Heart left ventricle (tissue), 16 donors: Measurements from ENCODE around the gene NELL1. TPM values are rescaled to one million over a fixed set of nuclear protein-coding genes. Genes with fewer than 3 reads are reported as not detected.

ENCODE experiments used
- ATAC-seq, 4 donors: fragments of 200-7000 bp; cut with Tn5 transposase; one replicate each; pipeline ENCODE4 v1.9.1; 2020 to 2022; ENCODE audit warnings: moderate library complexity in 4 of 4, mild to moderate bottlenecking in 3 of 4, moderate number of reproducible peaks in 1 of 4
- DNase-seq, 5 donors: peaks; one replicate each; pipeline ENCODE4 v3.0.0-alpha.2; 2020
- H3K27ac ChIP-seq, 12 donors: fragments of 200-600 bp; sonication (generic) in 4 of 12; one replicate each; pipeline versions ENCODE4 v1.5.0 to v1.8.0; 2016 to 2022; ENCODE audit warnings: mild to moderate bottlenecking in 2 of 12
- H3K27me3 ChIP-seq, 9 donors: fragments of 200-600 bp; sonication (generic) in 2 of 9; one replicate each; pipeline versions ENCODE4 v1.5.1 to v1.8.0; 2016 to 2022; ENCODE audit warnings: mild to moderate bottlenecking in 3 of 9
- H3K36me3 ChIP-seq, 9 donors: fragments of 200-600 bp; sonication (generic) in 2 of 9; one replicate each; pipeline versions ENCODE4 v1.5.0 to v1.8.0; 2018 to 2022; ENCODE audit warnings: mild to moderate bottlenecking in 2 of 9
- H3K4me1 ChIP-seq, 12 donors: fragments of 200-600 bp; sonication (generic) in 4 of 12; one replicate each; pipeline versions ENCODE4 v1.5.0 to v1.8.0; 2016 to 2022; ENCODE audit warnings: mild to moderate bottlenecking in 3 of 12
- H3K4me3 ChIP-seq, 12 donors: fragments of 200-600 bp; sonication (generic) in 4 of 12; one replicate each; pipeline versions ENCODE4 v1.5.0 to v1.8.0; 2017 to 2022; ENCODE audit warnings: mild to moderate bottlenecking in 9 of 12, moderate library complexity in 4 of 12
- H3K9me3 ChIP-seq, 12 donors: fragments of 200-600 bp; sonication (generic) in 4 of 12; one replicate each; pipeline versions ENCODE4 v1.5.0 to v1.8.0; 2016 to 2022; ENCODE audit warnings: mild to moderate bottlenecking in 1 of 12
- POLR2A ChIP-seq, 2 donors: fragments of 450-650 bp; IDR thresholded peaks; one replicate each; pipeline ENCODE4 v1.6.1; 2017; ENCODE audit warnings: antibody characterized with exemption in 2 of 2, mild to moderate bottlenecking in 2 of 2, moderate library complexity in 2 of 2
- WGBS, 4 donors: extraction: QIAGEN DNeasy Blood & Tissue Kit in 2 of 4; methylation state at CpG; one replicate each; pipeline versions ENCODE4 v1.1.5 to v1.1.7; 2013 to 2018; 5-methylcytosine and 5-hydroxymethylcytosine counted together
- intact Hi-C, 10 donors: fragments of 100-400 bp; cut with DNase I; formaldehyde crosslinking; loops; one replicate each; pipeline versions ENCODE4 v1.11.1 to v1.14.2; 2022
- polyA plus RNA-seq, 2 donors: library from polyadenylated mRNA; stranded (reverse); fragments of 200-250 nt; gene quantifications; one replicate each; pipeline ENCODE4 v1.2.3, GENCODE V29; 2013
- total RNA-seq, 9 donors: library from RNA; depleted of rRNA in 2 of 9; stranded (reverse); fragments of >200 nt in 2 of 9; fragmentation: NEBNext Ultra II Directional in 3 of 9; extraction: Animal tissue kit (Norgen Biotek cat#: 25700) in 3 of 9; gene quantifications; one replicate each; pipeline versions ENCODE4 v1.1.0 to v1.2.4, GENCODE V29; 2016 to 2023
- TF ChIP-seq, protein P1 (sequence below), 12 donors: fragments of 200-600 bp; sonication (generic) in 4 of 12; IDR thresholded peaks; one replicate each; pipeline versions ENCODE4 v1.5.0 to v1.8.0; 2018 to 2022; ENCODE audit warnings: antibody characterized with exemption in 12 of 12, mild to moderate bottlenecking in 5 of 12
- donor health status: ischemic (EF 13 %, LVEDD 7.1; RV severe dilation, severe dysfunction).
- donor health status: healthy with polysubstance abuse.
- donor health status: DM: no; HTN: yes; CAD: no.
- donor health status: DM: no; HTN: no; CAD: no.
- donor health status: ischemic (EF 25% LVEDD 6.9; RV normal size, moderate dysfunction).
- donor health status: ischemic (EF 25% LVEDD 5.7; RV mildly dilated, moderate dysfunction).
- donor health status: healthy.
- donor health status: DM: yes; HTN: yes; CAD: no.
- donor health status: ischemic (EF 35%, LVEDD 5.7; RV mildly dilated, moderate dysfunction).
- donor health status: nonischemic (EF 11% LVEDD 7.7; RV severe dilation, severe dysfunction).
- donor health status: DM: yes; HTN: yes; CAD: no.
- donor health status: PGD.
- donor health status: ischemic (EF 29% LVEDD 5.4; RV normal size, mild dysfunction).
- donor health status: nonischemic (EF 23%, LVEDD 6.1; RV moderate dilation, normal function).

Gene NELL1
- total and polyA plus RNA-seq, 11 donors: 1.6 TPM; not detected in 10

DNA sequence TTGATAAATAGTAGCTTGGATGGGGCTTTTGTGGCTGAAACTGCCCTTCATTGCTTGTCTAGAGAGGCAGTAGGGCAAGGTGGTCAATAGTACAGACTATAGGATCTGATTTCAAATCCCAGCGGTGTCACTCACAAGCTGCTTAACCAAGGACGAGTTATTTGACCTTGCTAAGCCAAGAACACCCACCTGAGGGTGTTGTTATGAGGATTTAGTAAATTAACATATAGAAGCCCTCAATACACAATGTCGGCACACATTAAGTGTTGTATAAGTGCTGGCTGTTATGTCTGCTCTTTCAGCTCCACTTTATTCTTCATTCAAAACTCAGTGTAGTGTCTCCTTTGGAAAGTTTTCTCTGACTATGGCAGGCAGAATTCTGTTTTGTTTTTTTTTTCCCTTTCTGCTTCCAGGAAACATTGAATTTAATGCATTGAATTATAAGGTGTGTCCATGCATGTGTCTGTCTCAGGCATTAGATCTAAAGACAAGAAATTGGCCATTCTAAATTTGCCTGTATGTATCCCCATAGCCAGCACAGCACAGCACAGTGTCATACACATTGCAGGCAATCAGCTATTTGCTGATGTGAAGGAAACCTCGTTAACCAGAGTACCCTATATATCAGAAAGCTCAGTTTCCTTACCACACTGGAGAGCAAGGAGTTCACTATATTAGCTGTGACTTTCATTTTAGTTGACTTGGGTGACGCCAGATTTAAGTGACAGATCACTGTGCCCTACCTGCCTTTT, 212.1 kb downstream of the NELL1 start:
- Histone ChIP-seq H3K27ac (no peak overlapping the region), H3K9me3 (no peaks in the 10 kb centered on the region), H3K4me3 (no peak overlapping the region), H3K4me1 (no peaks in the 10 kb centered on the region), H3K36me3 (no peaks in the 10 kb centered on the region), H3K27me3 (no peaks in the 10 kb centered on the region)
- no peak for ATAC-seq
- no peak for TF ChIP-seq POLR2A (IDR thresholded peaks at IDR 0.05)
- TF ChIP-seq, protein P1, sequence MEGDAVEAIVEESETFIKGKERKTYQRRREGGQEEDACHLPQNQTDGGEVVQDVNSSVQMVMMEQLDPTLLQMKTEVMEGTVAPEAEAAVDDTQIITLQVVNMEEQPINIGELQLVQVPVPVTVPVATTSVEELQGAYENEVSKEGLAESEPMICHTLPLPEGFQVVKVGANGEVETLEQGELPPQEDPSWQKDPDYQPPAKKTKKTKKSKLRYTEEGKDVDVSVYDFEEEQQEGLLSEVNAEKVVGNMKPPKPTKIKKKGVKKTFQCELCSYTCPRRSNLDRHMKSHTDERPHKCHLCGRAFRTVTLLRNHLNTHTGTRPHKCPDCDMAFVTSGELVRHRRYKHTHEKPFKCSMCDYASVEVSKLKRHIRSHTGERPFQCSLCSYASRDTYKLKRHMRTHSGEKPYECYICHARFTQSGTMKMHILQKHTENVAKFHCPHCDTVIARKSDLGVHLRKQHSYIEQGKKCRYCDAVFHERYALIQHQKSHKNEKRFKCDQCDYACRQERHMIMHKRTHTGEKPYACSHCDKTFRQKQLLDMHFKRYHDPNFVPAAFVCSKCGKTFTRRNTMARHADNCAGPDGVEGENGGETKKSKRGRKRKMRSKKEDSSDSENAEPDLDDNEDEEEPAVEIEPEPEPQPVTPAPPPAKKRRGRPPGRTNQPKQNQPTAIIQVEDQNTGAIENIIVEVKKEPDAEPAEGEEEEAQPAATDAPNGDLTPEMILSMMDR (IDR thresholded peaks at IDR 0.05): no peak
- 40 to 55% (median 45%) methylated on average over 5 of the region's 5 CpGs for WGBS, 4 donors
- no peak for DNase-seq
- intact Hi-C loops: no loop called here

DNA sequence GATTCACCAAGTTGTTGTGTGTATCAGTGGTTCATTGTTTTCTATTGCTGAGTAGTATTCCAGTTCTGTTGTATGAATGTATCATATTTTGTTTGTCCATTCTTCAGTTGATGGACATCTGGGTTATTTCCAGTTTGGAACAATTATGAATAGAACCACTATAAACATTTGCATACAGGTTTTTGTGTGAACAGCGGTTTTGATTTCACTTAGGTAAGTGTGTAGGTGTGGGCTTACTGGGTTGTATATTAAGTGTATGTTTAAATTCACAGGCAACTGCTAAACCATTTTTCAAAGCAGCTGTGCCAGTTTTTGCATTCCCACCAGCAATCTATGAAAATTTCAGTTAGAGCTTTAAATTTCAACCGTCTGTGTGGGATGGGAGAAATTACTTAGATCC, 217.8 kb downstream of the NELL1 start:
- intact Hi-C loops: no loop called here
- H3K4me1 ChIP-seq: no peaks in the 10 kb centered on the region
- DNase-seq: no peak
- TF ChIP-seq, protein P1 (IDR thresholded peaks at IDR 0.05): no peak
- TF ChIP-seq POLR2A (IDR thresholded peaks at IDR 0.05): no peak
- H3K27me3 ChIP-seq: peaks cover 0 to 2% (median 0%) of the 10 kb centered on the region in 9 donors
- H3K27ac ChIP-seq: no peak overlapping the region
- H3K4me3 ChIP-seq: no peak overlapping the region
- H3K9me3 ChIP-seq: peaks cover 0 to 5% (median 0%) of the 10 kb centered on the region in 12 donors
- H3K36me3 ChIP-seq: no peaks in the 10 kb centered on the region
- ATAC-seq: no peak
- 78 to 92% (median 82%) methylated on average over 2 of the region's 2 CpGs for WGBS, 4 donors

DNA sequence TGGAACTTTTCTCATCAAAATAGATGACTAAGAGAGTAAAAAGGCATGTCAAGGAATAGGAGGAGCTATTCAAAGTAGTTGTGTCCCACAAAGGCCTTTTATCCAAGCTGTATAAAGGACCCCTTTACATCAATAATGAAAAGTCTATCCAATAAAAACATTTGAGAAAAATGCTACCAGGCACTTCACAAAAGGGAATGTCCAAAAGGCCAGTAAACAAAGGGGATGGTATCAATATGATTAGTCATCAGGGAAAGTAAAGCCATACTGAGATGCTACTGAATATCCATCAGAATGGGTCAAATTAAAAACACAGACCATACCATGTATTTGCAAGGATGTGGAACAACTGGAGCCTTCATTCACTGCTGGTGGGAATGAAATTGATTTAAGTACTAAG, 224.9 kb downstream of the NELL1 start:
- intact Hi-C loops: no loop called here
- no peak for ATAC-seq
- TF ChIP-seq, protein P1 (IDR thresholded peaks at IDR 0.05): no peak
- TF ChIP-seq POLR2A (IDR thresholded peaks at IDR 0.05): no peak

DNA sequence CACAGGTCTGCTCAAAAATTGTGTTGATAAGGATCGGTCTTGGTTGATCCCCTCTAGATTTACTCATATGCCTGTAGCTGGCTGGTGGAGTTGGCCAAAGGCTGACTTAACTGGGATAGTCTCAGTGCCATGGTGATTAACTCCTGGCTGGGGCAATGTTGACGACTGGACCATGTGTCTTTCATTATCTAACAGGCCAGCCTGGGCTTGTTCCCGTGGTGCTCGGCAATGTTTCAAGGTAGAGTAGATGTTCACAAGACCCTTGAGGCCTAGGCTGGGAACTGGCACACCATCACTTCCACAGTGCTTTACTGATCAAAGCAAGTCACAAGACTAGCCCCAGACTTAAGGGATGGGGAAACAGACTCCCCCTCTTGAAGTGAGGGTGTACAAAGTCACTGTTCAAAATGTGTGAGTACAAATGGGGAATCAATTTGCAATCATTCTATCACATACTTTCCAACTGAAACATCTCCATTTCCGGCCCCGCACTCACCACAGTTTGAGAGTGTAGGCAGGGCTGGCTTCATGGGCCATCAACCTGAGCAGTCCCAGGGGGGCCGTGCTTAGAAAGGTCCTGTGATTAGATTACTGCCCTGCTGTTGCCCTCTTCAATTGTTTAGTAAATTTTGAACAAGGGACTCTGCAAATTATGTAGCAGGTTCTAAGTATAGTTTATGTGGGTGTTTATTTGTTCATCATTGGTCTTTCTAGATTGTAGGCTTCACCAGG, 240.8 kb downstream of the NELL1 start:
- no peaks in the 10 kb centered on the region for H3K36me3 ChIP-seq
- H3K27ac ChIP-seq: no peak overlapping the region
- no peaks in the 10 kb centered on the region for H3K4me1 ChIP-seq
- intact Hi-C loops: no loop called here
- no peak for ATAC-seq
- H3K9me3 ChIP-seq: peaks cover 0 to 8% (median 0%) of the 10 kb centered on the region in 12 donors
- H3K27me3 ChIP-seq: no peaks in the 10 kb centered on the region
- no peak for DNase-seq
- WGBS, 4 donors: 77 to 78% (median 77%) methylated on average over 7 of the region's 7 CpGs
- H3K4me3 ChIP-seq: no peak overlapping the region
- TF ChIP-seq, protein P1 (IDR thresholded peaks at IDR 0.05): no peak
- no peak for TF ChIP-seq POLR2A (IDR thresholded peaks at IDR 0.05)

More for the DNA sequence above, 224.9 kb downstream of the NELL1 start:
- Histone ChIP-seq H3K27me3 (peaks cover 0 to 2% (median 0%) of the 10 kb centered on the region in 9 donors), H3K4me1 (no peaks in the 10 kb centered on the region), H3K36me3 (no peaks in the 10 kb centered on the region), H3K4me3 (no peak overlapping the region), H3K9me3 (peaks cover 0 to 7% (median 1%) of the 10 kb centered on the region in 12 donors), H3K27ac (no peak overlapping the region)
- DNase-seq: no peak
